ENCODE measurements around the gene CCR2.
"Not testable (repeated sequence)": the region's sequence is repeated elsewhere in the genome, so short reads cannot be mapped to it uniquely, and the experiment has no call there.

Gene CCR2

GRCh38 chr3:46399098-46399497 is 45.2 kb downstream of the CCR2 start:
- H3K9ac ChIP-seq (ENCODE audit: low read length), result no peak overlapping the region
- H3K9me3 ChIP-seq (ENCODE audit: low read length), result no peaks in the 10 kb centered on the region
- no peaks in the 10 kb centered on the region for H3K27me3 ChIP-seq (ENCODE audit: control insufficient read depth in 1 of 2, insufficient read depth in 2 of 2, low read length in 2 of 2)
- H3K27ac ChIP-seq (ENCODE audit: low read depth, low read length), result no peak overlapping the region
- no peaks in the 10 kb centered on the region for H3K36me3 ChIP-seq (ENCODE audit: insufficient read depth, low read length)
- H3K4me1 ChIP-seq (ENCODE audit: insufficient read depth, low read length), result no peaks in the 10 kb centered on the region
- no peak overlapping the region for H3K4me3 ChIP-seq (ENCODE audit: low read depth in 1 of 2, low read length in 2 of 2)

- Histone ChIP-seq H3K4me3 (ENCODE audit: low read depth in 1 of 2, low read length in 2 of 2) (no peak overlapping the region), H3K9me3 (ENCODE audit: low read length) (no peaks in the 10 kb centered on the region), H3K4me1 (ENCODE audit: insufficient read depth, low read length) (no peaks in the 10 kb centered on the region), H3K9ac (ENCODE audit: low read length) (no peak overlapping the region), H3K27ac (ENCODE audit: low read depth, low read length) (no peak overlapping the region), H3K36me3 (ENCODE audit: insufficient read depth, low read length) (no peaks in the 10 kb centered on the region), H3K27me3 (ENCODE audit: control insufficient read depth in 1 of 2, insufficient read depth in 2 of 2, low read length in 2 of 2) (no peaks in the 10 kb centered on the region)
Observed at GRCh38 chr3:46399557-46399956, 45.6 kb downstream of the CCR2 start.

- no peaks in the 10 kb centered on the region for H3K27me3 ChIP-seq (ENCODE audit: control insufficient read depth in 1 of 2, insufficient read depth in 2 of 2, low read length in 2 of 2)
- no peaks in the 10 kb centered on the region for H3K36me3 ChIP-seq (ENCODE audit: insufficient read depth, low read length)
- no peak overlapping the region for H3K9ac ChIP-seq (ENCODE audit: low read length)
- H3K9me3 ChIP-seq (ENCODE audit: low read length), result no peaks in the 10 kb centered on the region
- no peaks in the 10 kb centered on the region for H3K4me1 ChIP-seq (ENCODE audit: insufficient read depth, low read length)
- no peak overlapping the region for H3K27ac ChIP-seq (ENCODE audit: low read depth, low read length)
- no peak overlapping the region for H3K4me3 ChIP-seq (ENCODE audit: low read depth in 1 of 2, low read length in 2 of 2)
Observed at GRCh38 chr3:46400000-46400734, 46.3 kb downstream of the CCR2 start.

GRCh38 chr3:46400846-46401245 is 46.9 kb downstream of the CCR2 start:
- no peaks in the 10 kb centered on the region for H3K36me3 ChIP-seq (ENCODE audit: insufficient read depth, low read length)
- H3K27me3 ChIP-seq (ENCODE audit: control insufficient read depth in 1 of 2, insufficient read depth in 2 of 2, low read length in 2 of 2), result no peaks in the 10 kb centered on the region
- no peaks in the 10 kb centered on the region for H3K4me1 ChIP-seq (ENCODE audit: insufficient read depth, low read length)
- H3K4me3 ChIP-seq (ENCODE audit: low read depth in 1 of 2, low read length in 2 of 2), result no peak overlapping the region
- H3K9me3 ChIP-seq (ENCODE audit: low read length), result no peaks in the 10 kb centered on the region
- no peak overlapping the region for H3K27ac ChIP-seq (ENCODE audit: low read depth, low read length)
- no peak overlapping the region for H3K9ac ChIP-seq (ENCODE audit: low read length)

GRCh38 chr3:46401579-46401978 is 47.7 kb downstream of the CCR2 start:
- no peaks in the 10 kb centered on the region for H3K9me3 ChIP-seq (ENCODE audit: low read length)
- no peak overlapping the region for H3K27ac ChIP-seq (ENCODE audit: low read depth, low read length)
- H3K4me3 ChIP-seq (ENCODE audit: low read depth in 1 of 2, low read length in 2 of 2), result no peak overlapping the region
- no peaks in the 10 kb centered on the region for H3K4me1 ChIP-seq (ENCODE audit: insufficient read depth, low read length)
- H3K9ac ChIP-seq (ENCODE audit: low read length), result no peak overlapping the region
- H3K27me3 ChIP-seq (ENCODE audit: control insufficient read depth in 1 of 2, insufficient read depth in 2 of 2, low read length in 2 of 2), result no peaks in the 10 kb centered on the region
- no peaks in the 10 kb centered on the region for H3K36me3 ChIP-seq (ENCODE audit: insufficient read depth, low read length)

- not testable (repeated sequence) for H3K4me1 ChIP-seq (ENCODE audit: insufficient read depth, low read length); H3K27ac ChIP-seq (ENCODE audit: low read depth, low read length); H3K9me3 ChIP-seq (ENCODE audit: low read length); H3K27me3 ChIP-seq (ENCODE audit: control insufficient read depth in 1 of 2, insufficient read depth in 2 of 2, low read length in 2 of 2); H3K4me3 ChIP-seq (ENCODE audit: low read depth in 1 of 2, low read length in 2 of 2); H3K9ac ChIP-seq (ENCODE audit: low read length); H3K36me3 ChIP-seq (ENCODE audit: insufficient read depth, low read length)
Observed at GRCh38 chr3:46402902-46403301, 49.0 kb downstream of the CCR2 start.

- Histone ChIP-seq H3K9me3 (ENCODE audit: low read length) (no peaks in the 10 kb centered on the region), H3K4me1 (ENCODE audit: insufficient read depth, low read length) (no peaks in the 10 kb centered on the region), H3K4me3 (ENCODE audit: low read depth in 1 of 2, low read length in 2 of 2) (no peak overlapping the region), H3K36me3 (ENCODE audit: insufficient read depth, low read length) (no peaks in the 10 kb centered on the region), H3K27ac (ENCODE audit: low read depth, low read length) (peak overlapping the region; percentile 52), H3K27me3 (ENCODE audit: control insufficient read depth in 1 of 2, insufficient read depth in 2 of 2, low read length in 2 of 2) (no peaks in the 10 kb centered on the region), H3K9ac (ENCODE audit: low read length) (no peak overlapping the region)
Observed at GRCh38 chr3:46405301-46406019, 51.5 kb downstream of the CCR2 start.

GRCh38 chr3:46406443-46406787 is 52.5 kb downstream of the CCR2 start:
- Histone ChIP-seq H3K27ac (ENCODE audit: low read depth, low read length) (peak overlapping the region; percentile 1), H3K9ac (ENCODE audit: low read length) (no peak overlapping the region)

GRCh38 chr3:46406788-46407611 is 53.1 kb downstream of the CCR2 start, which contains the start of the genes CCR5AS and CCRL2:
Gene CCR5AS (minus strand): TSS chr3:46407066.
Gene CCRL2 (plus strand): TSS chr3:46407259. CDS start chr3:46408080, 821 bp downstream.
- Histone ChIP-seq H3K9me3 (ENCODE audit: low read length) (no peaks in the 10 kb centered on the region), H3K9ac (ENCODE audit: low read length) (no peak within 1 kb of the TSS), H3K4me3 (ENCODE audit: low read depth in 1 of 2, low read length in 2 of 2) (peak within 1 kb of the TSS in 1 of 2 donors; percentile 27), H3K27me3 (ENCODE audit: control insufficient read depth in 1 of 2, insufficient read depth in 2 of 2, low read length in 2 of 2) (no peaks in the 10 kb centered on the region), H3K4me1 (ENCODE audit: insufficient read depth, low read length) (no peaks in the 10 kb centered on the region), H3K36me3 (ENCODE audit: insufficient read depth, low read length) (no peaks in the 10 kb centered on the region), H3K27ac (ENCODE audit: low read depth, low read length) (peak within 1 kb of the TSS; percentile 52)

More at GRCh38 chr3:46406443-46406787, 52.5 kb downstream of the CCR2 start:
- Histone ChIP-seq H3K4me1 (ENCODE audit: insufficient read depth, low read length) (no peaks in the 10 kb centered on the region), H3K4me3 (ENCODE audit: low read depth in 1 of 2, low read length in 2 of 2) (no peak overlapping the region), H3K27me3 (ENCODE audit: control insufficient read depth in 1 of 2, insufficient read depth in 2 of 2, low read length in 2 of 2) (no peaks in the 10 kb centered on the region), H3K9me3 (ENCODE audit: low read length) (no peaks in the 10 kb centered on the region), H3K36me3 (ENCODE audit: insufficient read depth, low read length) (no peaks in the 10 kb centered on the region)

GRCh38 chr3:46407970-46408369 is 54.1 kb downstream of the CCR2 start:
- Histone ChIP-seq H3K9me3 (ENCODE audit: low read length) (no peaks in the 10 kb centered on the region), H3K4me3 (ENCODE audit: low read depth in 1 of 2, low read length in 2 of 2) (no peak overlapping the region), H3K9ac (ENCODE audit: low read length) (no peak overlapping the region), H3K27me3 (ENCODE audit: control insufficient read depth in 1 of 2, insufficient read depth in 2 of 2, low read length in 2 of 2) (no peaks in the 10 kb centered on the region), H3K36me3 (ENCODE audit: insufficient read depth, low read length) (no peaks in the 10 kb centered on the region), H3K27ac (ENCODE audit: low read depth, low read length) (no peak overlapping the region), H3K4me1 (ENCODE audit: insufficient read depth, low read length) (no peaks in the 10 kb centered on the region)

- Histone ChIP-seq H3K4me3 (ENCODE audit: low read depth in 1 of 2, low read length in 2 of 2) (no peak overlapping the region), H3K9me3 (ENCODE audit: low read length) (no peaks in the 10 kb centered on the region), H3K27me3 (ENCODE audit: control insufficient read depth in 1 of 2, insufficient read depth in 2 of 2, low read length in 2 of 2) (no peaks in the 10 kb centered on the region), H3K27ac (ENCODE audit: low read depth, low read length) (no peak overlapping the region), H3K9ac (ENCODE audit: low read length) (no peak overlapping the region), H3K4me1 (ENCODE audit: insufficient read depth, low read length) (no peaks in the 10 kb centered on the region), H3K36me3 (ENCODE audit: insufficient read depth, low read length) (no peaks in the 10 kb centered on the region)
Observed at GRCh38 chr3:46408853-46409252, 54.9 kb downstream of the CCR2 start.
